Osteocyte (in vitro differentiated cells): ENCODE results near the gene LMAN2. TPM values are rescaled to one million over a fixed set of nuclear protein-coding genes. Genes with fewer than 3 reads are reported as not detected.
A peak's percentile ranks its signal among the peaks of the same experiment; 100 is the strongest.

ENCODE experiments used
- DNase-seq: peaks from one replicate; pipeline ENCODE4 v3.0.0; 2021; ENCODE audit warnings: mixed read lengths; ENCODE audit not compliant: unreplicated experiment; ENCODE audit errors: extremely low spot score
- H3K27ac Mint-ChIP-seq: one replicate; pipeline ENCODE4 v1.8.0; 2021; ENCODE audit warnings: mild to moderate bottlenecking, mixed read lengths; ENCODE audit not compliant: unreplicated experiment
- H3K27me3 Mint-ChIP-seq: one replicate; pipeline ENCODE4 v1.8.0; 2021; ENCODE audit warnings: mixed read lengths; ENCODE audit not compliant: unreplicated experiment
- H3K36me3 Mint-ChIP-seq: one replicate; pipeline ENCODE4 v1.8.0; 2021; ENCODE audit warnings: mixed read lengths; ENCODE audit not compliant: unreplicated experiment
- H3K4me1 Mint-ChIP-seq: one replicate; pipeline ENCODE4 v1.8.0; 2021; ENCODE audit warnings: mixed read lengths; ENCODE audit not compliant: unreplicated experiment
- H3K4me3 Mint-ChIP-seq: one replicate; pipeline ENCODE4 v1.8.0; 2021; ENCODE audit warnings: mild to moderate bottlenecking, moderate library complexity, mixed read lengths; ENCODE audit not compliant: unreplicated experiment
- H3K9me3 Mint-ChIP-seq: one replicate; pipeline ENCODE4 v1.8.0; 2021; ENCODE audit warnings: mixed read lengths; ENCODE audit not compliant: unreplicated experiment
- CTCF ChIP-seq: fragments of 200-600 bp; sonication (generic); IDR thresholded peaks from 2 replicates; pipeline ENCODE4 v1.5.0; 2021; ENCODE audit warnings: antibody characterized with exemption, mild to moderate bottlenecking, moderate library complexity
- total RNA-seq: library from RNA; stranded (reverse); gene quantifications from 2 replicates; pipeline ENCODE4 v1.2.1, GENCODE V29; 2021

The LMAN2 gene
- total RNA-seq, 1 donor from 2014 or later = 102 TPM

GRCh38 chr5:177389241-177390169 is 38.0 kb upstream of the LMAN2 start:
- no peak for DNase-seq
- H3K27me3 Mint-ChIP-seq = no peaks in the 10 kb centered on the region
- peak overlapping the region; percentile 7 for H3K4me3 Mint-ChIP-seq
- H3K4me1 Mint-ChIP-seq = peaks cover 20% of the 10 kb centered on the region
- H3K9me3 Mint-ChIP-seq = no peaks in the 10 kb centered on the region
- H3K27ac Mint-ChIP-seq = peak overlapping the region; percentile 77
- no peaks in the 10 kb centered on the region for H3K36me3 Mint-ChIP-seq
- no peak for TF ChIP-seq CTCF

- Mint-ChIP-seq H3K4me3 (no peak overlapping the region), H3K27ac (no peak overlapping the region), H3K36me3 (no peaks in the 10 kb centered on the region), H3K9me3 (no peaks in the 10 kb centered on the region), H3K4me1 (peaks cover 20% of the 10 kb centered on the region), H3K27me3 (peaks cover 4% of the 10 kb centered on the region)
- no peak for TF ChIP-seq CTCF
- no peak for DNase-seq
Measured at GRCh38 chr5:177388521-177389052, 37.1 kb upstream of the LMAN2 start.

GRCh38 chr5:177387405-177387804 is 35.9 kb upstream of the LMAN2 start:
- DNase-seq = no peak
- Mint-ChIP-seq H3K4me1 (peaks cover 20% of the 10 kb centered on the region), H3K36me3 (no peaks in the 10 kb centered on the region), H3K9me3 (no peaks in the 10 kb centered on the region), H3K27ac (no peak overlapping the region), H3K4me3 (no peak overlapping the region), H3K27me3 (peaks cover 10% of the 10 kb centered on the region)
- TF ChIP-seq CTCF = no peak

GRCh38 chr5:177386542-177386941 is 35.1 kb upstream of the LMAN2 start:
- no peak for TF ChIP-seq CTCF
- no peak overlapping the region for H3K4me3 Mint-ChIP-seq
- peaks cover 20% of the 10 kb centered on the region for H3K4me1 Mint-ChIP-seq
- DNase-seq = no peak
- no peak overlapping the region for H3K27ac Mint-ChIP-seq
- H3K9me3 Mint-ChIP-seq = no peaks in the 10 kb centered on the region
- no peaks in the 10 kb centered on the region for H3K36me3 Mint-ChIP-seq
- H3K27me3 Mint-ChIP-seq = peaks cover 10% of the 10 kb centered on the region

- H3K27me3 Mint-ChIP-seq = peaks cover 10% of the 10 kb centered on the region
- TF ChIP-seq CTCF = no peak
- H3K36me3 Mint-ChIP-seq = no peaks in the 10 kb centered on the region
- H3K4me1 Mint-ChIP-seq = peaks cover 23% of the 10 kb centered on the region
- no peaks in the 10 kb centered on the region for H3K9me3 Mint-ChIP-seq
- H3K4me3 Mint-ChIP-seq = no peak overlapping the region
- no peak for DNase-seq
- H3K27ac Mint-ChIP-seq = no peak overlapping the region
Measured at GRCh38 chr5:177385720-177386119, 34.3 kb upstream of the LMAN2 start.
